GM19397 (cell line): Measurements from ENCODE around the gene KLHDC8A.

Experiments used
- ATAC-seq: cut with Tn5 transposase; IDR thresholded peaks from one replicate; pipeline ENCODE4 v1.9.1; 2021; ENCODE audit warnings: mild to moderate bottlenecking, moderate library complexity; ENCODE audit not compliant: unreplicated experiment

The KLHDC8A gene

DNA sequence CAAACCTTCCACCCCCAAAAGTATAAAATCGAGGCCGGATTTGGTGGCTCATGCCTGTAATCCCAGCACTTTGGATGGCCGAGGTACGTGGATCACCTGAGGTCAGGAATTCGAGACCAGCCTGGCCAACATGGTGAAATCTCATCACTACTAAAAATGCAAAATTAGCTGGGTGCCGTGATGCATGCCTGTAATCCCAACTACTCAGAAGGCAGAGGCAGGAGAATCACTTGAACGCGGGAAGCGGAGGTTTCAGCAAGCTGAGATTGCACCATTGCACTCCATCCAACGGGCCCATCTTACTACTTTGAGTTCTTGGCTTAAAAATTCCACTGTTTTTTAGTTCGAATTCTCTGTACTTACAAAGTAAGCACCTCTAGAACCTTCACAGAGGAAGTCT is 11.0 kb downstream of the KLHDC8A start:
- ATAC-seq = no peak

DNA sequence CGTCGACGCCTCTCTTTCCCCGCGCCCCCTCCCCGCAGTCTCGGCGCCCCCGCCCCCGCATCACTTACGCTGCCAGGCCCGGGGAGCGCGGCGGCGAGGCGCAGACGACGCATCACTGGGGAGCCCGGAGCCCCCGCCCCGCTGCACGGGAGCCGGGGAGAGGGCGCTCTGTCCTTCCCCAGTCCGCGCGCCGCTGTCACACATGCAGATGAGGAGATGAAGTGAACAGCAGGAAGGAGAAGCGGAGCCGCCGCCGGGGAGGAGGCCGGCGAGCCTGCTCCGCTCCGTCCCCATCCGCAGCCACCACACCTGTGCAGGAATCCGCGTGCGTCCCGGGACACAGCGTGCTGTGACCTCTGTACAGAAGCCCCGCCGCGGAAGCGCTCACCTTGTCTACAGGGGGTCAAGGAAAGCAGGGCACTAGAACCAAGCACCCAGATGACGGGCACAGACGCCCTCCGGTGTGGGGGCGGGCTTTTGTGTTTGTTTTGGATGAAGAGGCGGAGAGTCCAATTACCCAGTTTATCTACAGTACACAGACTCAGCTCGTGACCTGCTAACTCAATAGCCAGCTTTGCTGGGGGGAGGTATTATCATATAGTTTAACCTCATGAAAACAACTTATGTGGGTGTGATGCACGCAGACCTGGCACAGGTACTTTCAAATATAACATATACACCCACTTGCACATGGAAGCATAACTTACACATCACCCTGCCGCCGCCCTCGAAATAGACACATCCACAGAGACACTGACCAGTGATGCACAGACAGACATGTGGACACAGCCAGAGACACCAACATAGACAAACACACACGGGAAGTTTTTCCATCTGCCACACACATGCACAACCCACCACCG is 12.4 kb downstream of the KLHDC8A start:
- no peak for ATAC-seq

DNA sequence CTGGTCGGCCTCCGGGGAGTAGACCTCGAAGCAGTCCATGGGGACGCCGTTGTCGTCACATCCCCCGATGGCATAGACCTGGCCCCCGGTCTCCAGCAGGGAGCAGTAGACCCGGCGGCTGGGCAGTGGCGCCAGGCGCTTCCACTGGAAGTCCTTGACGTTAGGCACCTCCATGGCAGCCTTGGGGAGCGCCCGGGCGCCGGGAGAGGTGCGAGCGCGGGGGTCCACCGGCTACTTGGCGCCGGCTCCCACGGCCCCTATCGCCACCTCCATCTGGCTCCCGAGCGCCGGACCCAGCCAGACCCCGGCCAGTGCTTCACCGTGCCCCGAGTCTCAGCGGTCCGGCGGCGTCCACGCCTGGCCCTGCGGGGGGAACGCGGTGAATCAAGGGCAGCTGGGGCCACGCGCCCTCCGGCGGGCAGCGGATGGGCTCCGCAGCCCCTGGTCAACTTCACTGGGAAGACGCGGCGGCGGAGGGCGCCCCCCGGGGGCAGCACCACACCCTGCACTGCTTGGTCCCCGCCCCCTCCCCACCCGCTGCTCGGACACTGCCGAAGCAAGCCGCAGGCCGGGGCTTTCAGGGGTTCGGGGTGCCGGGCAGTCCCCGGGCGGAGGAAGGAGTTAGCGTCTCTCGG is 13.2 kb downstream of the KLHDC8A start:
- no peak for ATAC-seq

DNA sequence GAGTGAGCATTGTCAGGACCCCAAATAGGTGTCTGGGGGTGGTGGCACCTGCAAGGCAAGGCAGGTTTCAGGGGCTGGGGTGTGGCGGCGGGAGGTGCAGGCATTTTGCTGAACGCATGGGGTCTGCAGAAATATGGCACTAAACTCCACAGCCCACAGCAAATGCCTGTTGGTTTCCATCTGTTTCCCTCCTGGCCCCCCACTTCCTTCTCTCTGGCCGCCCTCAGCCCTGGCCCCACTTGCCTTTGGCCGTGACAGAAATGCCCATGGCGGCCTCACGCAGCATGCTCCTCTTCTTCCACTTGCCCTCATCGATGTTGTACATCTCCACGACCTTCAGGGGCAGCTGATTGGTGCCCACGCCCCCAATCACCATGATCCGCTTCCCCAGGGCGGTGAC is 13.7 kb downstream of the KLHDC8A start:
- ATAC-seq = no peak

DNA sequence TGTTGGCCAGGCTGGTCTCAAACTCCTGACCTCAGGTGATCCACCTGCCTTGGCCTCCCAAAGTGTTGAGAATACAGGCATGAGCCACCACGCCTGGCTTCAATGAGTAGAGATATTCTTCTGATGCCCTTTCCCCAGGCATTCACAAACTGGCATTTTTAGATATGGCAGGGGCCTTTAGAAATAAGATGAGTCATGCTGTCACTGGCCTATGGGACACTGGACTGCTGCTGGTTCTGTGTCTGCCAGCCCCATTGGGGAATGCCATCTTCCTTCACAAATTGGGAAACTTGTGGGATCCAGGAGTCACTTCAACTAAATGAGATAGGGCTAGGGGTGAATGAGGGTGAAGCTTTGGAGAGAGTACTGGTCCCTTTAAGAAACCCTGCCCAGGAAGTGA is 16.0 kb downstream of the KLHDC8A start:
- ATAC-seq = no peak

DNA sequence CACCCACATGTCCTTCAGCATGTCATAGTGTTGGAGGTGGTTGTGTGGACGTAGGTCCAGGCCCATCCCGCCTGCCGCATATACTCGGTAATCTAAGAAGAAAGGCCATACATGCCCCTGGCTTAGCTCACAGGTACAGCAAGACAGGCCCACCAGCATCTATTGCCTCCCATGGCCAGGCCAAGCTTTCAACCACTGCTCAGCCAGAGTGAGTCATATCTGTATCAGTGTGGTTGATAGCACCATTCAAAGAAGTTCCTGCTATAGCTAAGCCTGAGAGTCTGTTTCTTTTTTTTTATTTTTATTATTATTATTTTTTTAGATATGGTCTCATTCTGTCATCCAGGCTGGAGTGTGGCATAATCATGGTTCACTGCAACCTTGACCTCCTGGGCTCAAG is 17.0 kb downstream of the KLHDC8A start:
- ATAC-seq = no peak

DNA sequence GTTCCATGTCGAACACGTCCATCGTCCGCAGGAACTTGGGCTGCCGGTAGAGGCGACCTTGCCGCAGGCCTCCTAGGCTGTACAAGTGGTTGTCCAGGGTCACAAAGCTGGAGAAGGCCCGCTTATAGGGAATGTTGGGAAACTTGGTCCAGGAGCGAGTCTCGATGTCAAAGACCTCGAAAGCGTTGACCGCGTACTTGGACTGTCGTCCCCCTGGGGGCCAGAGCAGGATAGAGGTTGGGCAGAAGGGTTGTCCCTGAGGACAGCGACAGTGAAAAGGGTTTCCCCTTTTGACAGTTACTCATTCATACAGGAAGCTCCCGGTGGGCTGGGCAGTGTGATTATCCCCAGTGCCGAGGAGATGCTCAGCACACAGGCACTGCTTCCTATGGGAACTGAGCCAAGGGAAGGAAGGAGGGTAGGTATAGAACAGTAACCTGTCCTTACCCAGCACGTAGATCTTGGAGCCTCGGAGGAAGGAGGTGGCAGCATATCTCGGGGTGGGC is 17.5 kb downstream of the KLHDC8A start:
- no peak for ATAC-seq

DNA sequence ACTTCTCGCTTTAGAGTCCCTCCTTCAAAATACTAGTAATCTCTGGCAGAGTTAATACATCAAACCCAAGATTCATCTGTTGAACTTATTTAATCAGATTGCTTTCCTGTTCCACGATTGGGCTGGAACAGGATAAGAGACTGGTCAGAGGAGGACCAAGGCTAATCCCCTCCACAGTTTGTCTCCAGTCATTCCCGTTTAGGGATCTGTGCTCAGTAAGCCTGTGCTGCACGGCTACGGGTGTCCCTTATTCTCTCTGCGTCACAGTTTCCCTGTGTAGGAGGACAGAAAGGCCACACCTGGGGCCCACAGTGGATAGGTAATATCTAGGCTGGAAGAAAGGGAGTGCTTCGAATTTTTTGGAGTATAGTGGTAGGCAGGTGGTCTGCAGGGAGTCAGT is 18.7 kb downstream of the KLHDC8A start:
- no peak for ATAC-seq

DNA sequence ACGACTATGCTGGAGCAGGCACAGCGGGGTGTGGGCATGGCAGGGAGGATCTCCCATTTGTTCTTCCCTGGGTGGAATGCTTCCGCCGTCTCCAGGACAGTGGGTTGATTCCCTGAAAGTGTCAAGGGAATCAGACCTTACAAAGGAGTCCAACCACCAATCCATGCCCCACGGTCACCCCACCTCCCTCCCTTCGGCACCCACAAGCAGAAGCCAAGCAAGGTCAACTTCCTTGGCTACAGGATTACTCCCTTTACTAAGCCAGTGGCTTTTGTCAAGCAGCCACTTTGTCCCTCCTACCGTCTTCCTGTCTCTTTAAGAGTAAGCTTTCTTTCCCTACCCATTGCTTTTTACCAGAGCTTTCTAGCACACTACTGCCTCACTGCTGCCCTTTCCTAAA is 19.2 kb downstream of the KLHDC8A start:
- no peak for ATAC-seq

DNA sequence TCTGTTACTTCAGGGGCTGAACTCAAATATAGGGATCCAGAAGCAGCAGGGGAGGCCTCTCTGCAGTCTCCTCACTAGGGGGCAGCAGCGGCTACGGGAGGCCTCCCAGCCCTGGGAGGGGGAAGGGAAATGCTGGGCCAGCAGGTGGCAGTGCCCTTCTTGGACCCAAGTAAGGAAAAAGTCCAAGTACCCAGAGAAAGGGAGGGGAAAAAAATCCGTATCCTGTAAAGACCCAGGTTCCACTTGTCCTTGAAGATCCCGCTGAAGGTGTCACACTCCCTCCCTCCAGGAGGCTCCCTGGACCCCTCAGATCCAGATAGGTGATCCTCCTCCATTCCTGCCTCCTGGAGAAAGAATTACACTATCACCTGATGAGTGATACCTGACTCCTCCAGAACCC is 21.0 kb downstream of the KLHDC8A start:
- no peak for ATAC-seq

DNA sequence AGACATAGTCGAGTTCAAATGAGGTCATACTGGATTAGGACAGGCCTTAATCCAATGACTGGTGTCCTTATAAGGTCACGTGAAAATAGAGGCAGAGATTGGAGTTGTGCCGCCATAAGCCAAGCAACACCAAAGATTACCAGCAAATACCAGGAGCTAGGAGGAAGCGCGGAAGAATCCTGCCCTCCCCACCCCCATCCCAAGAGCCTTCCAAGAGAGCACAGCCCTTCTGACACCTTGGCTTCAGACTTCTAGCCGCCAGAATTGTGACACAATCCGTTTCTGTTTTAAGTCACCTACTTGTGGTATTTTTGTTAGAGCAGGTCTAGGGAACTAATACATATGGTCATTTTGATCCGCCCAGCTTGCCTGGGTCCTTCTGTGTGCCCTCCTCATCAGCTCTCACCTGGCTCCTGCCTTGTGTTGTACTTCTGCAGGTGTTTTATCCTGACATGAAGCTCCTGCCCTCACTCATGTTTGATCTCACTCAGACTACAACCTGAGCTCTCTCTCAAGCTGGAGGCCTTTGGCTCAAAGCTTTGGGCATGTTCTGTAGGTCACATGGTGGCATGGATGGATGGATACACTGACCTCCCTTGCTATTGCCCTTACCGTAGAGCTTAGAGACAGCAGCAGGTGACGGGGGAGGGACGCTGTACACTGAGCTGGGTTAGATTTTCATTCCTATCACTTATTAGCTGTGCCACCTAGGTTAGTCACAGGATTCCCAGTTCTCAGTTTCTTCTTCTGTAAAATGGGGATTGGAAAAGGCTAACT is 24.5 kb downstream of the KLHDC8A start:
- ATAC-seq = no peak

DNA sequence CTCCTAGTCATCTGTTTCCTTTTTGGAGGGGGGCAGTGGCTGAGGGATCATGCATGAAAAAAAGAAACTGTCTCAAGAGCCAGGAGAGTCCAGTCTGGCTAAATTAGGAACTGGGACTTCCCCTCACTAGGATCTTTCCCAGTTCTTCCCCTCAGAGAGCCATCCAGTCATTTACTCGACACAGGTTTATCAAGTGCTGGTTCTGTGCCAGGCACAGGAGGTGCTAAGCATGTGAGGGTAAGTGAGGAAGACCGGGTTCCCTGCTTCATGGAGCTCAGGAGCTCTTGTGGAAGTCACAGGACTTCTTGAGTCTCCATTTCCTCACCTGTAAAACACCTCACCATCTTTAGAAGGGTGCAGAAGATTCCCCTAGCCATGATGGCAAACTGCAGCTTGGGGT is 26.6 kb downstream of the KLHDC8A start:
- no peak for ATAC-seq

DNA sequence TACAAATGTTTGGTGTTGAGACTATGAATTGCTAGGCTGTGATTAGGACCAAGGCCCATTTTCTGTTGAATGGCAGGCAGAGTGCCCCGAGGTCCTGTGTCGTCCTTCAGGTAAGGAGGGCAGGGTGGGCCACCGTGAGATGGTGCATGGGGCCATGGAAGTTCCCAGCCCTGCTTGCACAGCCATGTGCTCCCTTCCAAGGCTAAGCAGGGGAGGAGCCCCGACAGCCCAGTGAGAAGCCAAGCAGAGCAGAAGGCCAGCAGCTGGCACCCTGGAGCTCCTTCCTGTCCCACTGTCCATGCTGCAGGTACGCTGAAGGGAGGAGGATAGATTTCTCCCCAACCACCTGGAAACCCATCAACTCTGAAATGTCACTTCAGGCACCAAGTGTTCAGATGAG is 27.0 kb downstream of the KLHDC8A start:
- no peak for ATAC-seq

DNA sequence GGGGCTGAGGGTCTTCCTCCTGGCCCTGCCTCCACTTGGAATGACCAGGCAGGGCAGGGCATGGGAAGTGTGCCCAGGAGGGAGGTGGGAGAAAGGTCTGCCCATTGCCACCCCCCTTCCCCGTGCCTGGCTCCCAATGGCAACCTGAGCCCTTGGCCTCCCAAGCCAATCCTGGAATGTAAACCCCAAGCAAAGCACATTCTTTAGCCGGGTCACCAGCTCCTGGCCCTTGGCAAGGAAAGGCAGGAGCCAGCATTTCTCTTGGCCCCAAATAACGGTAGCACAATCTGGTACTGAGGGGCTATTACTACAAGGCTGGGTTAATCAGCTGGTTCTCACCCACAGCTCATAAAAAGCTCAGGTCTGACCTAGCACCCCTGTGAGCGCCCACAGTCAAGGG is 28.2 kb downstream of the KLHDC8A start:
- ATAC-seq = no peak

DNA sequence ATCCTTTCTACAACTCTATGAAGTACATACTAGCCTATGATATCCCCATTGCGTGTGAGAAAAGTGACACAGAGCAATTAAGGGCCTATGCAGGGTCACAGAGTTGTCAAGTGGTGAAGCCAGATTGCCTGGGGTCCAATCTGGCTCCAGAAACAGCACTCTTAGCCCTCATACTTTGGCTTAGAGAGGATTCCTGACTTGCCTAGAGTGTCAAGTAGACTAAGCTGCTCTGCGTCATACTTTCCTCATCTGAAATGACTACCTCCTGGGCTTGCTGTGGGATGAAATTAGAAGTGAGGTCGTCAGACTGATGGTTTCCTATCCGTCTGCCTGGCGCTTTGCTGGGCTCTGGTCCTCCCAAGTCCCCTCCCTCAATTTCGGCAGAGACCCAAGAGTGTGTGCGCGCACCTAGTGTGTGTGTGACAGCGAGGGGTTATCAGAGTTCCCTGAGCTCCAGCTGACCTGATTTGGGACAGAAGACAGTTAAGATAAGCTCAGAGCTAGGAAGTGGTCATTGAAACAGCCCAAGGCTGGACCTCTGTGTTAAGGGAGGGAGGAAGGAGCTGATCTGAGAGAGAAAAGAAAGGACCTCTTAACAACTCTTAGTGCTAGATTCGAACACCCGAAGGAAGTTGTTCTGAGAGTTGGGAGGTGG is 29.8 kb downstream of the KLHDC8A start:
- ATAC-seq = no peak

DNA sequence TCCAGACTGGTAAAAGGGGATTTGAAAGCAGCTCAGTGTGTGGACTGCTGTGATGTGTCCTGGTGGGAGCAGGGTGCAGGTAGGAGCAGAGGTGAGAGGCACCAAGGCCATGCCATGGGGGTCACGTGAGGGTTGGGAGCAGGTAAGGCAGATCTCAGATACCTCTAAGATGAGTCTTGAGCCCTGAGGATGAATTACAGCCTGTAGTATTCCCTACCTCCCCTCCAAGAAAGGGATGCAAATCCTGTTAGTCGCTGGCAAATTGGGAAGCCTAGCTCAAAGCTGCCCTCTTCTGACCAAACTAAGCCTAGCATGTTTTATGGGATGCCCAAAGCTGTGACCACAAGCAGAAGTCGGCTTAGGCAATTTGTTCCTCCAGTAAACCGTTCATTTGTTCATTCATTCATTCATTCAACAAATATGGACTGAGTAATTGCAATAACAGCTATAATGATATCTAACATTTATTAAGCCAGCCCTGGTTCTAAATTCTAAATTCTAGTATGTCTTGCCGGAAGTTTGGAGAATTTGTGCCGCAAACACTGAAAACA is 31.3 kb downstream of the KLHDC8A start:
- ATAC-seq = no peak

DNA sequence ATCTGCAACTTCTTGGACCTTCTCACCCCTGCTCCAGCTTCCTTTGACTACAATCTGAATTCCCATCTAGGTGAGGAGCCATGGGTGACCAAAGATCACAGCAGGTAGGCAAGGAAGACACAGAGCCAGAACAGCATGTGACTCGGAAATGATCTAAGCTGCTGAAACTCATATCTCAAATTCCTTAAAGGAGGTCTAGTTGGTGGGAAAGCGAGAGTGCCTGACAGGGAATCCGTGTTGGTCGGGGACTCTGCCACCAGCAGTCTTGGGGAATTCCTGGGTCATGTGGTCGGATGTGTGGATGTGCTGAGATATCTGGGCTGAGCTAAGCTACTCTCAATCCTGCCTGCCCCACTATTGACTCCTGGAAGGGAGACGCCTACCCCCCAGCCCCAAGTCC is 31.9 kb downstream of the KLHDC8A start:
- ATAC-seq = no peak

DNA sequence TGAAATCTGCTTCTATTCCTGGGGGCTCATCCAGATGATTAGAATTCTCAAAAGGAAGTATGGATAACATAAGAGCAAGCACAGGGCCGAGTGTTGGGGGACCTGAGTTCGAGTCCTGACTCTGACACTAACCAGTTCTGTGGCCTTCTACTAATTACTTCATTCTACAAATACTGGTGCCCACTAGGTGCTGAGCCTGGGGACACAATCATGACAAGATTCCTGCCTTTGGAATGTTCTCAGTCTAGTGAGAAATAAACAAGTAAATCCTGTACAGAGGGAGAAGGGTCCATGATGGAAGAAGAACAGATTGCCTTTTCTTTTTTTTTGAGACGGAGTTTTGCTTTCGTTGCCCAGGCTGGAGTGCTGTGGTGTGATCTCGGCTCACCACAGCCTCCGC is 32.9 kb downstream of the KLHDC8A start:
- ATAC-seq = no peak

DNA sequence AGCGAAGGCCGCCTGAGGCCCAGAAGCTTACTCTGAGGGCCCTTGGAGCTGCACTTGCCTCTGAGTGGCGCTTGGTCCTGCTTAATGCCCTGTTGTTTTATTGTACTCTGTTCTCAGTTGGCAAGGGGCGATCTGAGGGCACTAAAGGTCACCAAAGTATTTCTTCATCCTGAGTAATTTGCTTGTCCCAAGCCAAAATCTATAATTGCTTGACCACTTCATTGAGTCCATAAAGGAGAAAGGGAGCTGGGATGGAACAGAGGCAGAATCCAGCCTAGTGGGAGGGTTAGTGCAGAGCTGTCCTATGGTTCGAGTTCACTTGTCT is 34.8 kb downstream of the KLHDC8A start:
- ATAC-seq = no peak

DNA sequence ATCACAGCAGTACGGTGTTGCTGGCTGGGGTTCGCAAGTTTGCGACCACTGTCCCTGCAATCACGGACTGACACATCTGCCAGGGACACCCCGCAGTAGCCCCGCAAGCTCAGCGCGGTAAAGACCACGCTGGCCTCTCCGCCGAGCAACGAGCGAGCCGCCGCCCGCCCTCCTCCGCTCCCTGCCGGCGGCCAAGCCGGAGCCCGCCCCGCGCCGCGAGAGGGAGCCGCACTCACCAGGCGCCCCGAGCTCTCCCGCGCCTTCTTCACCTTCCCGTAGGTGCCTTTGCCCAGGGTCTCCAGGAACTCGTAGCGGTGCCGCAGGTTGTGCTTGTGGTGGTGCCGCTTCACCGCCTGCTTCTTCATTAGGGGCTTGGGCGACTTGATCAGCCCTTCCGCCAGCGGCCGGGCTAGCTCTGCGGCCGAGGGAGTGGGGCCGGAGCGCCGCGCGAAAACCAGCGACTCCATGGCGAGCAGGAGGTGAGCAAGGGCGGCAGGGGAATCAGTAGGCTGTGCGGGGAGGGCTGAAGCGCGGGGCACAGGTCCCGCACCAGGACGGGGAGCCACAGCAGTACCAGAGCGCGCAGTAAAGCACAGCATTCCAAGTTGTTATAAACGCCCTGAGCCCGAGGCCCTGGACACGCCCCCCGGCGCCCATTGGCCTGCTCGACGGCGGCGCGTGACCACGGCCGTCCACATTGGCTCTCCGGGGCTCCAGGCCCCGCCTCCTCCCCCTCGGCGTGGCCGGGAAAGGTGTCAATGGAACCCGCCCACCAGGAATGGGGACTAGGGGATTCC is 35.4 kb downstream of the KLHDC8A start, which contains the start of gene NUAK2:
NUAK2 (minus strand) TSS at position 584 of the 797 bp plus-strand sequence; CDS start at position 467, 117 bp downstream.
- no peak for ATAC-seq
